ENCODE data around the gene WNT4. TPM values are rescaled to one million over a fixed set of nuclear protein-coding genes. Genes with fewer than 3 reads are reported as not detected.

The WNT4 gene
- total and polyA plus RNA-seq, 2 of the 8 experiments (the other 6 are each of a cell fraction or from before 2014, with no cell fraction given), result 1.3 to 6.6 TPM

- WGBS, 2 experiments (ENCODE audit: extremely low coverage in 1 of 2, insufficient coverage in 1 of 2, insufficient read length in 1 of 2, insufficient replicate concordance in 2 of 2, low coverage in 1 of 2, low lambda C conversion rate in 2 of 2, missing lambda C conversion rate in 1 of 2), result 100% methylated on average over 1 of the region's 1 CpG; no CpG with 5 or more reads in 1 of the 2 experiments
- H2AFZ ChIP-seq (ENCODE audit: low read length), result no peak overlapping the region
- no peak overlapping the region for H3K23ac ChIP-seq (ENCODE audit: insufficient read length)
- no peak overlapping the region for H2BK12ac ChIP-seq (ENCODE audit: low read depth, low read length)
- H3K23me2 ChIP-seq (ENCODE audit: low read depth, low read length), result no peaks in the 10 kb centered on the region
- no peaks in the 10 kb centered on the region for H3K36me3 ChIP-seq (ENCODE audit: control insufficient read depth in 2 of 4, insufficient read depth in 4 of 4, low read length in 3 of 4)
- no peak overlapping the region for H2BK120ac ChIP-seq (replicated peaks; ENCODE audit: low read depth, low read length)
- no peaks in the 10 kb centered on the region for H3K79me1 ChIP-seq (ENCODE audit: low read depth, low read length)
- POLR2A ChIA-PET (ENCODE audit: partially characterized antibody), result interaction anchor here (0.6 kb wide), 1 partner anchor 68 kb away, joined by 4 read pairs; no protein-coding TSS in a partner anchor
- no peaks in the 10 kb centered on the region for H3K79me2 ChIP-seq (ENCODE audit: control insufficient read depth in 1 of 2, insufficient read depth in 2 of 2, low read length in 2 of 2)
- H3K4me2 ChIP-seq (ENCODE audit: insufficient read depth in 1 of 2, low read depth in 2 of 2, low read length in 2 of 2), result no peak overlapping the region
- FAIRE-seq (no peak), DNase-seq (ENCODE audit: low read depth in 1 of 2, low spot score in 2 of 2) (no peak)
- no peak overlapping the region for H2BK5ac ChIP-seq (ENCODE audit: low read depth, low read length)
- H3K18ac ChIP-seq (ENCODE audit: extremely low read depth, low read length), result no peak overlapping the region
- H2BK15ac ChIP-seq (ENCODE audit: low read length), result no peak overlapping the region
- no peaks in the 10 kb centered on the region for H4K20me1 ChIP-seq (replicated peaks in 1 of 2; ENCODE audit: control insufficient read depth in 1 of 2, insufficient read depth in 2 of 2, low read length in 2 of 2)
- H3K14ac ChIP-seq (ENCODE audit: insufficient read length), result no peak overlapping the region
- no peaks in the 10 kb centered on the region for H3K9me3 ChIP-seq (ENCODE audit: insufficient read depth in 2 of 2, low read depth in 1 of 2, low read length in 1 of 2)
- H2AK5ac ChIP-seq (ENCODE audit: low read depth, low read length), result no peak overlapping the region
- no peak overlapping the region for H3K9ac ChIP-seq (replicated peaks in 1 of 4; ENCODE audit: extremely low read depth in 1 of 4, low read depth in 3 of 4, low read length in 3 of 4)
- no peak overlapping the region for H3K56ac ChIP-seq (replicated peaks; ENCODE audit: insufficient read length, low read depth, low read length)
- no peak overlapping the region for H4K8ac ChIP-seq (ENCODE audit: extremely low read depth, insufficient read depth, low read length)
- H4K5ac ChIP-seq (ENCODE audit: insufficient read length, low read depth, low read length), result no peak overlapping the region
- H3K4me3 ChIP-seq (ENCODE audit: extremely low read depth in 1 of 4, insufficient read depth in 2 of 4, low read depth in 3 of 4, low read length in 4 of 4), result no peak overlapping the region
- CTCF ChIA-PET (ENCODE audit: partially characterized antibody), result interaction anchor here (0.9 to 2.2 kb wide), 6 partner anchors 10 to 231 kb away, joined by 3 to 8 read pairs (median 4); no protein-coding TSS in a partner anchor
- H3K27ac ChIP-seq (ENCODE audit: low read depth, low read length), result no peak overlapping the region
- H3K4ac ChIP-seq (replicated peaks; ENCODE audit: insufficient read length, low read depth, low read length), result no peak overlapping the region
- peaks cover 0 to 3% (median 1%) of the 10 kb centered on the region in 4 experiments; a peak in 2 of 7 replicates for H3K4me1 ChIP-seq (replicated peaks in 1 of 4; ENCODE audit: control insufficient read depth in 3 of 4, insufficient read depth in 4 of 4, low read length in 3 of 4)
- no peak overlapping the region for H4K91ac ChIP-seq (replicated peaks; ENCODE audit: insufficient read length, low read length)
- no peaks in the 10 kb centered on the region; a peak in 1 of 7 replicates for H3K27me3 ChIP-seq (replicated peaks in 1 of 4; ENCODE audit: control insufficient read depth in 3 of 4, extremely low read depth in 1 of 4, insufficient read depth in 3 of 4, low read length in 3 of 4)
- no peak overlapping the region for H2BK20ac ChIP-seq (ENCODE audit: low read length)
- TF ChIP-seq EP300 (IDR thresholded peaks at IDR 0.05; ENCODE audit: borderline replicate concordance in 1 of 2, low read depth in 2 of 2, low read length in 2 of 2) (no peak), RAD21 (IDR thresholded peaks at IDR 0.05 in 1 of 2, conservative IDR thresholded peaks at IDR 0.05 in 1 of 2; ENCODE audit: low read depth in 2 of 2, low read length in 2 of 2) (no peak), ATF3 (IDR thresholded peaks at IDR 0.05; ENCODE audit: insufficient read depth, low read depth, low read length) (no peak), JUND (IDR thresholded peaks at IDR 0.05; ENCODE audit: low read length) (no peak), SUZ12 (IDR thresholded peaks at IDR 0.05; ENCODE audit: low read length) (no peak), CBX8 (IDR thresholded peaks at IDR 0.05; ENCODE audit: borderline replicate concordance, low read depth, low read length) (no peak), SIX5 (IDR thresholded peaks at IDR 0.05; ENCODE audit: low read depth, low read length) (no peak), POLR2AphosphoS5 (IDR thresholded peaks at IDR 0.05; ENCODE audit: low read depth, low read length) (no peak), KDM5A (IDR thresholded peaks at IDR 0.05; ENCODE audit: low read length) (no peak), TEAD4 (IDR thresholded peaks at IDR 0.05; ENCODE audit: low read depth, low read length) (no peak), SRF (IDR thresholded peaks at IDR 0.05; ENCODE audit: low read depth, low read length) (no peak), USF2 (IDR thresholded peaks at IDR 0.05; ENCODE audit: low read length) (no peak), POLR2A (IDR thresholded peaks at IDR 0.05; ENCODE audit: control extremely low read depth in 1 of 2, low read depth in 2 of 2, low read length in 2 of 2) (no peak)
Measured at GRCh38 chr1:22184454-22184853, 41.6 kb upstream of the WNT4 start.
